HepG2 (cell line): ENCODE results near the gene ALS2. TPM values are rescaled to one million over a fixed set of nuclear protein-coding genes. Genes with fewer than 3 reads are reported as not detected.

Experiments
- NR3C1 ChIP-seq: sonication (generic); formaldehyde crosslinking; IDR thresholded peaks from 2 replicates; pipeline ENCODE4 v1.4.0; 2020; ENCODE audit warnings: missing genetic modification reagents
- PHF8 ChIP-seq: sonication (generic); formaldehyde crosslinking; IDR thresholded peaks from 2 replicates; pipeline ENCODE4 v1.5.0; 2020; ENCODE audit warnings: missing genetic modification reagents
- POGK ChIP-seq: sonication (generic); formaldehyde crosslinking; conservative IDR thresholded peaks from 2 replicates; pipeline ENCODE4 v1.8.0; 2022; ENCODE audit warnings: mild to moderate bottlenecking, moderate library complexity, missing genetic modification reagents
- POLR2AphosphoS2 ChIP-seq: IDR thresholded peaks from 2 replicates; pipeline ENCODE4 v1.6.1; 2011; ENCODE audit warnings: low read depth, low read length, improper control_type of control experiment
- SOX6 ChIP-seq, 2 experiments: fragments of 450-650 bp in 1 of 2; sonication (generic) in 1 of 2; formaldehyde crosslinking in 1 of 2; IDR thresholded peaks; 2 replicates each; pipeline versions ENCODE4 v1.4.0 to v1.6.1; 2017 to 2020; ENCODE audit warnings: antibody characterized with exemption in 1 of 2, mild to moderate bottlenecking in 1 of 2, missing genetic modification reagents in 1 of 2
- SRF ChIP-seq: IDR thresholded peaks from 2 replicates; pipeline ENCODE4 v1.6.1; 2011; ENCODE audit warnings: mild to moderate bottlenecking, low read depth, low read length, moderate library complexity
- ZNF432 ChIP-seq: sonication (generic); formaldehyde crosslinking; IDR thresholded peaks from 2 replicates; pipeline ENCODE4 v1.5.0; 2020; ENCODE audit warnings: missing genetic modification reagents, mild to moderate bottlenecking, borderline replicate concordance
- ZNF75D ChIP-seq: sonication (generic); formaldehyde crosslinking; IDR thresholded peaks from 2 replicates; pipeline ENCODE4 v1.8.1; 2023; ENCODE audit warnings: missing genetic modification reagents, mild to moderate bottlenecking, borderline replicate concordance
- ZSCAN9 ChIP-seq: IDR thresholded peaks from 2 replicates; pipeline ENCODE4 v1.6.1; 2016; ENCODE audit warnings: borderline replicate concordance
- polyA plus RNA-seq, 8 experiments: library from polyadenylated mRNA; depleted of rRNA in 3 of 8; stranded (reverse) in 7 of 8; unstranded in 1 of 8; fragments of >200 nt; fragmentation: Illumina TruSeq in 4 of 8; extraction: Trizol in 4 of 8; gene quantifications; 2 replicates each; pipeline versions ENCODE4 v1.2.1 to v1.2.3, GENCODE V29; 2011 to 2016; ENCODE audit warnings: low read depth in 4 of 8, missing spikeins in 1 of 8, mixed read lengths in 1 of 8; ENCODE audit not compliant: insufficient read depth in 1 of 8
- total RNA-seq, 5 experiments: library from RNA; depleted of rRNA; stranded (reverse); fragments of >200 nt; fragmentation: Illumina TruSeq; extraction: Trizol; gene quantifications; 2 replicates each; pipeline ENCODE4 v1.2.3, GENCODE V29; 2016; ENCODE audit warnings: low read depth in 1 of 5
- TF ChIP-seq, protein P1 (sequence below): sonication (generic); formaldehyde crosslinking; IDR thresholded peaks from 2 replicates; pipeline ENCODE4 v1.4.0; 2020; ENCODE audit warnings: missing genetic modification reagents, borderline replicate concordance
- TF ChIP-seq, protein P2 (sequence below): sonication (generic); formaldehyde crosslinking; IDR thresholded peaks from 2 replicates; pipeline ENCODE4 v1.4.0; 2020; ENCODE audit warnings: missing genetic modification reagents, borderline replicate concordance
- TF ChIP-seq, protein P3 (sequence below): sonication (generic); formaldehyde crosslinking; IDR thresholded peaks from 2 replicates; pipeline ENCODE4 v1.4.0; 2020; ENCODE audit warnings: mild to moderate bottlenecking, missing genetic modification reagents

Gene ALS2
- total and polyA plus RNA-seq, 2 of the 13 experiments (the other 11 are each of a cell fraction or from before 2014, with no cell fraction given) = 12.7 to 19.3 TPM

- TF ChIP-seq POLR2AphosphoS2 = no peak
- TF ChIP-seq SOX6 (IDR thresholded peaks at IDR 0.05) = no peak
- TF ChIP-seq SOX6 (CRISPR knock-in tag; IDR thresholded peaks at IDR 0.05) = no peak
- TF ChIP-seq, protein P1, sequence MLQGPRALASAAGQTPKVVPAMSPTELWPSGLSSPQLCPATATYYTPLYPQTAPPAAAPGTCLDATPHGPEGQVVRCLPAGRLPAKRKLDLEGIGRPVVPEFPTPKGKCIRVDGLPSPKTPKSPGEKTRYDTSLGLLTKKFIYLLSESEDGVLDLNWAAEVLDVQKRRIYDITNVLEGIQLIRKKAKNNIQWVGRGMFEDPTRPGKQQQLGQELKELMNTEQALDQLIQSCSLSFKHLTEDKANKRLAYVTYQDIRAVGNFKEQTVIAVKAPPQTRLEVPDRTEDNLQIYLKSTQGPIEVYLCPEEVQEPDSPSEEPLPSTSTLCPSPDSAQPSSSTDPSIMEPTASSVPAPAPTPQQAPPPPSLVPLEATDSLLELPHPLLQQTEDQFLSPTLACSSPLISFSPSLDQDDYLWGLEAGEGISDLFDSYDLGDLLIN = no peak
- TF ChIP-seq ZNF75D (CRISPR knock-in tag) = no peak
- TF ChIP-seq SRF = no peak
- TF ChIP-seq, protein P2, sequence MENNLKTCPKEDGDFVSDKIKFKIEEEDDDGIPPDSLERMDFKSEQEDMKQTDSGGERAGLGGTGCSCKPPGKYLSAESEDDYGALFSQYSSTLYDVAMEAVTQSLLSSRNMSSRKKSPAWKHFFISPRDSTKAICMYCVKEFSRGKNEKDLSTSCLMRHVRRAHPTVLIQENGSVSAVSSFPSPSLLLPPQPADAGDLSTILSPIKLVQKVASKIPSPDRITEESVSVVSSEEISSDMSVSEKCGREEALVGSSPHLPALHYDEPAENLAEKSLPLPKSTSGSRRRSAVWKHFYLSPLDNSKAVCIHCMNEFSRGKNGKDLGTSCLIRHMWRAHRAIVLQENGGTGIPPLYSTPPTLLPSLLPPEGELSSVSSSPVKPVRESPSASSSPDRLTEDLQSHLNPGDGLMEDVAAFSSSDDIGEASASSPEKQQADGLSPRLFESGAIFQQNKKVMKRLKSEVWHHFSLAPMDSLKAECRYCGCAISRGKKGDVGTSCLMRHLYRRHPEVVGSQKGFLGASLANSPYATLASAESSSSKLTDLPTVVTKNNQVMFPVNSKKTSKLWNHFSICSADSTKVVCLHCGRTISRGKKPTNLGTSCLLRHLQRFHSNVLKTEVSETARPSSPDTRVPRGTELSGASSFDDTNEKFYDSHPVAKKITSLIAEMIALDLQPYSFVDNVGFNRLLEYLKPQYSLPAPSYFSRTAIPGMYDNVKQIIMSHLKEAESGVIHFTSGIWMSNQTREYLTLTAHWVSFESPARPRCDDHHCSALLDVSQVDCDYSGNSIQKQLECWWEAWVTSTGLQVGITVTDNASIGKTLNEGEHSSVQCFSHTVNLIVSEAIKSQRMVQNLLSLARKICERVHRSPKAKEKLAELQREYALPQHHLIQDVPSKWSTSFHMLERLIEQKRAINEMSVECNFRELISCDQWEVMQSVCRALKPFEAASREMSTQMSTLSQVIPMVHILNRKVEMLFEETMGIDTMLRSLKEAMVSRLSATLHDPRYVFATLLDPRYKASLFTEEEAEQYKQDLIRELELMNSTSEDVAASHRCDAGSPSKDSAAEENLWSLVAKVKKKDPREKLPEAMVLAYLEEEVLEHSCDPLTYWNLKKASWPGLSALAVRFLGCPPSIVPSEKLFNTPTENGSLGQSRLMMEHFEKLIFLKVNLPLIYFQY (CRISPR knock-in tag) = no peak
- no peak for TF ChIP-seq PHF8 (CRISPR knock-in tag)
- TF ChIP-seq ZSCAN9 (CRISPR knock-in tag) = no peak
- no peak for TF ChIP-seq NR3C1 (CRISPR knock-in tag)
- TF ChIP-seq ZNF432 = no peak
- no peak for TF ChIP-seq POGK (CRISPR knock-in tag)
- TF ChIP-seq, protein P3, sequence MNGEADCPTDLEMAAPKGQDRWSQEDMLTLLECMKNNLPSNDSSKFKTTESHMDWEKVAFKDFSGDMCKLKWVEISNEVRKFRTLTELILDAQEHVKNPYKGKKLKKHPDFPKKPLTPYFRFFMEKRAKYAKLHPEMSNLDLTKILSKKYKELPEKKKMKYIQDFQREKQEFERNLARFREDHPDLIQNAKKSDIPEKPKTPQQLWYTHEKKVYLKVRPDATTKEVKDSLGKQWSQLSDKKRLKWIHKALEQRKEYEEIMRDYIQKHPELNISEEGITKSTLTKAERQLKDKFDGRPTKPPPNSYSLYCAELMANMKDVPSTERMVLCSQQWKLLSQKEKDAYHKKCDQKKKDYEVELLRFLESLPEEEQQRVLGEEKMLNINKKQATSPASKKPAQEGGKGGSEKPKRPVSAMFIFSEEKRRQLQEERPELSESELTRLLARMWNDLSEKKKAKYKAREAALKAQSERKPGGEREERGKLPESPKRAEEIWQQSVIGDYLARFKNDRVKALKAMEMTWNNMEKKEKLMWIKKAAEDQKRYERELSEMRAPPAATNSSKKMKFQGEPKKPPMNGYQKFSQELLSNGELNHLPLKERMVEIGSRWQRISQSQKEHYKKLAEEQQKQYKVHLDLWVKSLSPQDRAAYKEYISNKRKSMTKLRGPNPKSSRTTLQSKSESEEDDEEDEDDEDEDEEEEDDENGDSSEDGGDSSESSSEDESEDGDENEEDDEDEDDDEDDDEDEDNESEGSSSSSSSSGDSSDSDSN (CRISPR knock-in tag) = no peak
These were observed 16.6 kb upstream of the ALS2 start (continued) for GRCh38 chr2:201797175-201797840.
